Activated T-helper 1 cell treated with anti-CD3 and anti-CD28 coated beads, Interleukin-12 subunit alpha, Interleukin-12 subunit beta, Interleukin-2, Interleukin-4 antibody, amounts not matched to agents 30 ng/mL and 10 ng/mL and 1 ng/mL, durations not matched to agents 14 hours and 24 hours and 36 hours (primary cell): ENCODE data around the gene MAP3K12. TPM values are rescaled to one million over a fixed set of nuclear protein-coding genes. Genes with fewer than 3 reads are reported as not detected.
A peak's percentile ranks its signal among the peaks of the same experiment; 100 is the strongest.

Experiments
- DNase-seq: peaks from one replicate; pipeline ENCODE4 v3.0.0; 2021; ENCODE audit warnings: low spot score
- H3K27ac Mint-ChIP-seq: one replicate; pipeline ENCODE4 v1.8.0; 2021; ENCODE audit warnings: mild to moderate bottlenecking, mixed read lengths
- H3K27me3 Mint-ChIP-seq: one replicate; pipeline ENCODE4 v1.8.0; 2022; ENCODE audit warnings: mild to moderate bottlenecking, moderate library complexity, mixed read lengths; ENCODE audit not compliant: insufficient read depth
- H3K36me3 Mint-ChIP-seq: one replicate; pipeline ENCODE4 v1.8.0; 2021; ENCODE audit warnings: low read depth, mixed read lengths
- H3K4me1 Mint-ChIP-seq: one replicate; pipeline ENCODE4 v1.8.0; 2021; ENCODE audit warnings: low read depth, mixed read lengths
- H3K4me3 Mint-ChIP-seq: one replicate; pipeline ENCODE4 v1.8.0; 2021; ENCODE audit warnings: mild to moderate bottlenecking, moderate library complexity, mixed read lengths
- H3K9me3 Mint-ChIP-seq: one replicate; pipeline ENCODE4 v1.8.0; 2021; ENCODE audit warnings: mixed read lengths
- intact Hi-C: fragments of 100-400 bp; cut with micrococcal nuclease; formaldehyde crosslinking; loops from one replicate; pipeline ENCODE4 v1.15.1; 2024
- total RNA-seq: library from RNA; stranded (reverse); gene quantifications from 2 replicates; pipeline ENCODE4 v1.2.3, GENCODE V29; 2022

MAP3K12 gene
- total RNA-seq, 1 donor from 2014 or later = 15.7 TPM

DNA sequence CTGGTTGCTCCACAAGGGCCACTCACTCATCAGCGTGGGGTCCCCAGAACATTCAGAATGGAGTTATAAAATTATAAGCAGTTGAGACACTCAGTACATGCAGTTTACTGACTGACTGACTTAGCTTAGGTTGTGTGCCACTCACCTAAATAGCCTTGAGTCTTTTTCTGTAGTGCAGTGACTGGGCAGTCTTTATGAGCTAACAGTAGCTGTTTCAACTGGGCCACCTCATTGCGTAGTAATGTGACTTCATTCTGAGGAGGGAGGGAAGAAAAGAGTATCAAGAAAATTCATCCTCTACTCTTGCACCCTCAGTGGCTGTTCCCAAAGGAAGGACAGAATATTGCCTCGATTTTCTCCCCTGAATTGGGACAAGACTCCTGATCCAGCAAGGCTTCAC is 23.9 kb upstream of the MAP3K12 start:
- DNase-seq = no peak
- Mint-ChIP-seq H3K9me3 (no peaks in the 10 kb centered on the region), H3K27me3 (no peaks in the 10 kb centered on the region), H3K4me1 (no peaks in the 10 kb centered on the region), H3K36me3 (peaks cover 16% of the 10 kb centered on the region), H3K27ac (no peak overlapping the region), H3K4me3 (no peak overlapping the region)
- intact Hi-C loops = no loop called here

DNA sequence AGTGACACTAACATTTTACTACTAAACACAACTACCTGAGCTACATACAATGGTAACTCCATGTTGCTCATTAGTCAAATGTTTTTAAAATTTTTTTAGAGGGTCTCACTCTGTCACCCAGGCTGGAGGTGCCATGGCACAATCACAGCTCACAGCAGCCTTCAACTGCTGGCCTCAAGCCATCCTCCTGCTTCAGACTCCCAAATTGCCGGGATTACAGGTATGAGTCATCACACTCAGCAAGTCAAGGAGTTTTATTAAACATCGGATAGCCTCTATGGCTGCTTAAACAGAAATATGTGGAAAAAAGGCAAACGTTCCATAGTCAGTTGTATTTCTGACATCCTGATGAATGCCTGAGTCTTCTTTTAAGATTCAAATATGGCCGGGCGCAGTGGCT is 19.1 kb upstream of the MAP3K12 start:
- intact Hi-C loops = no loop called here
- H3K4me1 Mint-ChIP-seq = no peaks in the 10 kb centered on the region
- peaks cover 30% of the 10 kb centered on the region for H3K36me3 Mint-ChIP-seq
- H3K27ac Mint-ChIP-seq = no peak overlapping the region
- no peaks in the 10 kb centered on the region for H3K27me3 Mint-ChIP-seq
- DNase-seq = no peak
- no peak overlapping the region for H3K4me3 Mint-ChIP-seq
- H3K9me3 Mint-ChIP-seq = no peaks in the 10 kb centered on the region

DNA sequence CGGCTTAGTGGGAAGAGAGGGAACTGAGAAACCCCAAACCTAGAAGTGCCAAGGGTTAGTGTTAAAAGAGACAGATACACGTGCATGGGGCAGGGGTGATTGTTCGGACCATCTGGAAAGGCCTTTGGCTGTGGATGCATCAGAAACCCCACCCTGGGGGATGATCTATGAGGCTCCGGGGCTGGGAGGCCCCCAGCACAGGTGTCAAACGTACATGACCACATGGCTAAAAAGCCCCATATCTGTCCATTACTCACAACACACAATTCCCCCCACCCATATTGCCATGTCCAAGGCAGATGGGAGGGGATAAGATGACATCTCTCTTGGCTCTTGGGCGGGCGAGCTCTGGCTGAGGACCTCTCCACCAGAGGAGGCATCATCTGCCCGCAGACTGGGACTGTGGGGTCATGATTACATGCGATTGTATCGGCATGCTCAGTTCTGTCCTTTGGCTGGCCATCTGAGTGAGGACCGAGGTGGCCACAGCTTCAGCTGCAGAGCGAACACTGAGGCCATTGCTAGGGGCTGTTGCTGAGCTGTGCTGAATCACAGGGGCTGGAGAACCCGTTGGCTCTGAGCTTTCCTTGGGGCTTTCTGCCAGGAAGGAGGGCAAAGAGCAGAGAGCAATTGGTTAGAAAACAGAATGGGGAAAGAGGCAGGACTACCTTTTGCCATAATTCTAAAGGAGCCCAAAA is 17.6 kb upstream of the MAP3K12 start:
- intact Hi-C loops = no loop called here
- Mint-ChIP-seq H3K4me1 (no peaks in the 10 kb centered on the region), H3K27me3 (no peaks in the 10 kb centered on the region), H3K36me3 (peaks cover 26% of the 10 kb centered on the region), H3K27ac (no peak overlapping the region), H3K9me3 (no peaks in the 10 kb centered on the region), H3K4me3 (no peak overlapping the region)
- no peak for DNase-seq

DNA sequence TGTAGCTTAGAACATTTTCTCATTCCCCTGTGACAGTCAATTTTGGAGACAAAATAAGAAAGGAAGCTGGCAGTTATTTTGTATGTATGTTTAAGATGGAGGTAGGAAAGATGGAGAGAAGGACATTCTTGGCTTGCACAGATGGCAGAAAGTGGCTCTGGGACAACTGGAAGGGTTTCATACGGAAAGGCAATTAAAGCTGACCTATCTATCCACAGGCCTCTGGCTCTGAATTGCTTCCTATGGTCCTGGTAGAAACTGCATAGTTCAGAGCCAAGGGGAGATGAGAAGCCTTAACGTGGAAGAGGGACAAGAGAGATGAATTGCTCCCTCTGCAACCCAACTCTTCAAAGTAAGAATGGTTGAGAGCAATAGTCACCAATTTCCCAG is 16.0 kb upstream of the MAP3K12 start:
- no peak for DNase-seq
- no peaks in the 10 kb centered on the region for H3K4me1 Mint-ChIP-seq
- H3K36me3 Mint-ChIP-seq = peaks cover 19% of the 10 kb centered on the region
- intact Hi-C loops = no loop called here
- H3K27ac Mint-ChIP-seq = no peak overlapping the region
- no peaks in the 10 kb centered on the region for H3K9me3 Mint-ChIP-seq
- no peak overlapping the region for H3K4me3 Mint-ChIP-seq
- no peaks in the 10 kb centered on the region for H3K27me3 Mint-ChIP-seq

DNA sequence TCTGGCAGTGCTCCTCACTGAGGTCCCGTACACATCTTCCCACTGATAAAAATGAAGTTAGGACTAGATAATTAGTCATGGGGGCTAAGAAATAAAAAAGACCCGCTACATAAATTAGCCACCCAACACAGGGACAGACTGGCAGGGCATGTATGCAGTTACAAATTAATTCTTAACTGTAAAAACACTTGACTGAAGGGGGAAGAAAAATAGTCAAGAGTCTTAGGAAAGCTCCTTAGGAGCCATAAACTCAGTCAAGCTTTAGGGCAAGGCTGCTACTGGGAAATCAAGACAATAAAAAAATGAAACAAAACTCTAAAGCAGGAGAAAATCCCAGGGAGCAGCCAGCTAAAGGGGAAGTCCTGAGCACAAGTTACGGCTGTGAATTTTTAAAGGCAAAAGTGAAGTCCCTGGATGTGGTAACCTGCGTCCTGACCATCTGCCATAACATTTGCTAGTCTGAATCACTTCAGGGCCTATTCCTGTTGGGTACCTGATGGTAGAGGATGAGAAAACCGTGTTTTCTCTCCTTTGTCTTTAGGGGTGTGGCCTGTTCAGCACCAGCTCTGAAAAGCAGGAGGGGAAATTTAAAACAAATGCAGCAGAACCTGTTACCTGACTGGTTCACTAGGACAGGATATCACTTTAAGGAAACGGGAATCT is 15.5 kb upstream of the MAP3K12 start:
- no peak overlapping the region for H3K27ac Mint-ChIP-seq
- no peaks in the 10 kb centered on the region for H3K27me3 Mint-ChIP-seq
- H3K9me3 Mint-ChIP-seq = no peaks in the 10 kb centered on the region
- H3K4me1 Mint-ChIP-seq = no peaks in the 10 kb centered on the region
- no peak overlapping the region for H3K4me3 Mint-ChIP-seq
- intact Hi-C loops = no loop called here
- H3K36me3 Mint-ChIP-seq = peaks cover 16% of the 10 kb centered on the region
- no peak for DNase-seq

DNA sequence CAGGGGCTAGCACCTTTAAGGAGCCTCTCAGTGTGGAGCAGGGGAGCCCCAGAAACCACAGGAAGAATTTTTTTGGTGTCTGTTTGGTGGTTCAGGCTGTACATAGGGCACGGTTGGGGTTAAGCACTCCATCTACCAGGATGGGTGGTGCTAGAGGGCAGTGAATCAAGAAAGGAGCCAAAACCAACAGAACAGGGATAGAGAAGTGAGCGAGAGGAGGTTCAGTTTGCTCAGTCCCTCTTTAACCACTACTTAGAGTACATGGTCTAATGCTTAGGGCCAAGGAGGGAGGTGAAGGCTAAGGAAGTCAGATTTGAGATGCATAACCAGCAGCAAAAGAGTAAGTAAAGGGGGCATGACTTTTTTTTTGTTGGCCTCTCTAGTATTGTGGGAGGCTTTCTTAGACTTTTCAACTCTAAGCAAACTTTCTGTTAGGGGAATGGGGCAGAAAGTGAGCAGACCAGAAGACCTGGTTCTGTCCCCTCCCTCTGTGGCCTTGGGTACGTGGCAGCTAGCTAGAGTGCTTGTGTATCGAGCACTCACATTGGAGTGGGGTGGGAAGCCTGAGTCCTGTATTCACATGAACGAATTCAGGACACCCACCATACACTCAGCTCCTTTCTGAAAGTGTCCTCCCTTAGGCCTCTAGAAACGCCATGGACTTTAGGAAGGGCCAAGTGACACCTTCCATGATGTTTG is 14.6 kb upstream of the MAP3K12 start:
- no peak for DNase-seq
- H3K4me1 Mint-ChIP-seq = peaks cover 4% of the 10 kb centered on the region
- H3K27me3 Mint-ChIP-seq = no peaks in the 10 kb centered on the region
- H3K4me3 Mint-ChIP-seq = no peak overlapping the region
- H3K27ac Mint-ChIP-seq = no peak overlapping the region
- H3K9me3 Mint-ChIP-seq = no peaks in the 10 kb centered on the region
- peaks cover 16% of the 10 kb centered on the region for H3K36me3 Mint-ChIP-seq
- intact Hi-C loops = no loop called here

DNA sequence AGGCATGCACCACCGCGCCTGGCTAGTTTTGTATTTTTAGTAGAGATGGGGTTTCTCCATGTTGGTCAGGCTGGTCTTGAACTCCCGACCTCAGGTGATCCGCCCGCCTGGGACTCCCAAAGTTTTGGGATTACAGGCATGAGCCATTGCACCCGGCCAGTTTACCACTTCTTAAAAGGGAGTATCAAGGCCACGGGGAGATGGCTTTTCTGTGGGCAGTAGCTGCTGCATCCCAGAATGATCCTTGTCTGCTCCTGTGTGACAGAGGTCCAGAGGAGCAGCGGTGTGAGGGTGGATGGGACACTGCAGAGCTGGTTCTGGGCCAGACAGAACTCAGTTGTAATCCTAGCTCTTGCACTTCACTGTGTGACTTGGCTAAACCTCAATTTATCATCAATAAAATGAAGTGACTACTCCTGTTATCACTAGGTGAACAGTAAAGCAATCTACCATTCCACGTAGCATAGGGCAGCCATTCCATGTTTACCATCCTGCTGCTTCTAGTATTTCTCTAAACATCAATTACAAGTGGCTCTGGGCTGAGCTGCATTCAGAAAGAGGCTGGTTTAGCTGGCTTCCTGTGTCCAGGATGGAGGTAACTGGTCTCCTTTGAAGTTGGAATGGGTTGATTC is 11.0 kb upstream of the MAP3K12 start:
- H3K4me3 Mint-ChIP-seq = no peak overlapping the region
- intact Hi-C loops = no loop called here
- no peak for DNase-seq
- H3K9me3 Mint-ChIP-seq = no peaks in the 10 kb centered on the region
- peaks cover 17% of the 10 kb centered on the region for H3K36me3 Mint-ChIP-seq
- no peaks in the 10 kb centered on the region for H3K27me3 Mint-ChIP-seq
- H3K27ac Mint-ChIP-seq = no peak overlapping the region
- H3K4me1 Mint-ChIP-seq = peaks cover 9% of the 10 kb centered on the region

DNA sequence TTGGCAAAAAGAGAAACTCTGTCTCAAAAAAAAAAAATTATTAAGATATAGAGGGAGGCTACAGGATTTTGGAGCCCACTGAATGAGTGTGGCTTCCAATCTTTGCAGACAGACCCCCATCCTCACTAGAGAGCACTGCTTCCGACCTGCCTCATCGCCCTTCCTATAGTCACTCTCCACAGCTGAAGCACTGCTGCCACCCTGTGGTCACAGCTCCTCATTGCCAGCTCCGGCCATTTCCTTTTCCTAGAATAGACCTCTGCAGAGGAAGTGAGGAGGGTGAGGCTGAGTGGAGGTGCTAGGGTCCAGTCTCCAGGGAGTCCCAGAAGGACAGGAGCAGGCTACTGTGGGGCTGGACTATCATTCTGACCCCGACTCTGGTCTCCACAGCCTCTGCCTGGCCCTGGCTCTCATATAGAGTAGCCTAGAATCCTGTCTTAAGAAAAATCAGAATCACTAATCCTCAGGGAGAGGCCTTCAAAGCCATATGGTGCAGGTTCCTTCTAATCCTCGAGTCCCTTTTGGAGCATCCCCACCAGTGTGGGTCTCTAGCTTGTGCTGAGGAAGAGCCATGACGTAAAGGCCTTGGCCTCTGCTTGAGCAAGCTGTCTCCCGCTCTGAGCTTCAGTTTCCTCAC is 9.4 kb upstream of the MAP3K12 start:
- peaks cover 20% of the 10 kb centered on the region for H3K4me1 Mint-ChIP-seq
- H3K9me3 Mint-ChIP-seq = no peaks in the 10 kb centered on the region
- H3K27ac Mint-ChIP-seq = peak overlapping the region; percentile 25
- no peaks in the 10 kb centered on the region for H3K27me3 Mint-ChIP-seq
- peak; percentile 79 for DNase-seq
- no peak overlapping the region for H3K4me3 Mint-ChIP-seq
- intact Hi-C loops = loop anchor here (1.0 to 2.0 kb wide), 5 partner anchors 32 to 184 kb away; no protein-coding TSS in a partner anchor
- peaks cover 11% of the 10 kb centered on the region for H3K36me3 Mint-ChIP-seq

DNA sequence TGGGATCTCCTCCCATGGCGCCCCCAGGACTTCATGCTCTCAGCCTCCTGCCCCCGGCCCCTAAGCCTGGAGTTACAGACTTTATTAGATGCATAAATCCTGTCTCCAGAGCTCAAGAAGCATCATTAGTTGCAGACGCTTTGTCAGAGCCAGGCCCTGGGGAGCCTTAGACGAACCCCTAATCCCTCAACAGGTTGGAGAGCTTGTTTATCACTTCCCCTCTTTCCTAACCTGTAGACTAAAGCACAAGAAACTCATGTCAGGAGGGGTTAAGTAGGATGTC is 8.3 kb upstream of the MAP3K12 start:
- intact Hi-C loops = no loop called here
- H3K36me3 Mint-ChIP-seq = peaks cover 9% of the 10 kb centered on the region
- no peak overlapping the region for H3K27ac Mint-ChIP-seq
- no peaks in the 10 kb centered on the region for H3K9me3 Mint-ChIP-seq
- H3K4me3 Mint-ChIP-seq = no peak overlapping the region
- no peak for DNase-seq
- peaks cover 22% of the 10 kb centered on the region for H3K4me1 Mint-ChIP-seq
- H3K27me3 Mint-ChIP-seq = no peaks in the 10 kb centered on the region

DNA sequence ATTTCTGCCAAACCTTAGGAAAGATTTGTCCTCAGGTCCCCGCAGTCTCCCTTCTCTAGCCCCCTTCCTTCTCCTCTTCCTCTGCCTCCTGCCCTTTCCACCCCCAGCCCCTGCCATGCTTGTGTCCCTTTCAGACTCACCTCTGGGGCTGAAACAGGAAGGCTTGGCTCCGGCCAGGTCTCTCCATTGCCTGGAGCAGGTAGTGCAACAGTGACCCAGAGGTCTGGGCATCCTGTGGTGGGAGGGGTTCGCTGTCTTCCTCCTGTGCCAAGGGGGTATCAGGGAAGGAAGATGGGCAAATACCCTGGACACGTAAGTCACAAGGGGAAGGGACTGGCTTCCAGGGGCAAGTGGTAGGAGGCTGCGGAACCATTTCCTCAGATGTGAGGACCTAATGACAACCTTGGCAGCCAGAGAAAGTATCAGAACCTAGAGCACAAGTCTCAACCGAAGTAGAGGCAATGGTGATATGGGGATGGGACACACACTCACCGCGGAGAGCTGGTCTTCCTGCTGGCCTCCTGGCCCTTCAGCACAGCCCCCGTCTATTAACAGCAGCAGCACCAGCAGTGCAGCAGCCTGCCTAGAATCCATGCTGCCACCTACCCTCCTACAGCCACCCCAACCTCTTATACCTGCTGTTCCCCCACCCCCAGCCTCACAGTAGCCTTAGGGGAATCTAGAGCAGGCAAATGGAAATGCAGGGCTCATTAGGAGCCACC is 7.8 kb upstream of the MAP3K12 start, which contains the start of gene NPFF:
Gene NPFF, minus strand, starts transcription at position 604 of the 722 bp plus-strand sequence. Its CDS starts 10 bp downstream, at position 594.
- H3K27me3 Mint-ChIP-seq = no peaks in the 10 kb centered on the region
- H3K4me1 Mint-ChIP-seq = peaks cover 27% of the 10 kb centered on the region
- intact Hi-C loops = no loop called here
- no peak within 1 kb of the TSS for H3K4me3 Mint-ChIP-seq
- no peaks in the 10 kb centered on the region for H3K9me3 Mint-ChIP-seq
- H3K27ac Mint-ChIP-seq = peak within 1 kb of the TSS; percentile 40
- peaks cover 9% of the 10 kb centered on the region for H3K36me3 Mint-ChIP-seq
- no peak for DNase-seq

DNA sequence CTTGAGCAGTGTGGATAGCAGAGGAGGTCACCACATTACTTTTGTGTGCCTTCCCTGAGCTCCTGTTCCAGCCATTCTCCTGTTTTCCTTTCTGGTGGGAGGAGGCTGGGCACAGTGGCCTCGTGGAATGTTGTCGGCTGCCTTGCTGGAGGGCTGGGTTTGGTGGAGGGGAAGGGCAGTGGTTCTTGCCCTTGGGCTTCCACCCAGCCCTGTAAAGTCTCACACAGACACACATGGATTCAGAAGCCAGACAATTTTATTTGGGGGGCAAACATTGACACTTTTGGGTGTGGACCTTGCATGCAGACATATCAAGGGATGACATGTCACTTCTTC is 7.2 kb upstream of the MAP3K12 start:
- H3K4me3 Mint-ChIP-seq = no peak overlapping the region
- H3K27me3 Mint-ChIP-seq = no peaks in the 10 kb centered on the region
- no peak overlapping the region for H3K27ac Mint-ChIP-seq
- no peak for DNase-seq
- peaks cover 32% of the 10 kb centered on the region for H3K4me1 Mint-ChIP-seq
- intact Hi-C loops = no loop called here
- H3K36me3 Mint-ChIP-seq = peaks cover 7% of the 10 kb centered on the region
- no peaks in the 10 kb centered on the region for H3K9me3 Mint-ChIP-seq
